ENCODE data around the gene TUSC2. TPM values are rescaled to one million over a fixed set of nuclear protein-coding genes. Genes with fewer than 3 reads are reported as not detected.
A peak's percentile ranks its signal among the peaks of the same experiment; 100 is the strongest.

TUSC2 gene
- total and polyA plus RNA-seq, 2 of the 8 experiments (the other 6 are each of a cell fraction or from before 2014, with no cell fraction given) = 33.3 to 65.4 TPM

GRCh38 chr3:50373146-50374051 lies 45.4 kb upstream of the TUSC2 start:
- Histone ChIP-seq H4K20me1 (replicated peaks in 1 of 2; ENCODE audit: control insufficient read depth in 1 of 2, insufficient read depth in 2 of 2, low read length in 2 of 2) (peaks cover 0 to 2% of the 10 kb centered on the region in 2 experiments), H3K56ac (replicated peaks; ENCODE audit: insufficient read length, low read depth, low read length) (peak overlapping the region; percentile 25), H3K27ac (ENCODE audit: low read depth, low read length) (no peak overlapping the region), H2BK20ac (ENCODE audit: low read length) (0 out of 2 replicates have a peak overlapping the region, but pooled peaks have one; percentile 61), H3K4ac (replicated peaks; ENCODE audit: insufficient read length, low read depth, low read length) (no peak overlapping the region), H3K9ac (replicated peaks in 1 of 4; ENCODE audit: extremely low read depth in 1 of 4, low read depth in 3 of 4, low read length in 3 of 4) (no peak overlapping the region), H3K14ac (ENCODE audit: insufficient read length) (no peak overlapping the region), H3K36me3 (ENCODE audit: control insufficient read depth in 2 of 4, insufficient read depth in 4 of 4, low read length in 3 of 4) (no peaks in the 10 kb centered on the region), H4K5ac (ENCODE audit: insufficient read length, low read depth, low read length) (no peak overlapping the region), H3K79me1 (ENCODE audit: low read depth, low read length) (0 out of 2 replicates have a peak, but pooled peaks cover under 1% of the 10 kb centered on the region), H2BK120ac (replicated peaks; ENCODE audit: low read depth, low read length) (peak overlapping the region; percentile 28), H3K23me2 (ENCODE audit: low read depth, low read length) (0 out of 2 replicates have a peak, but pooled peaks cover 2% of the 10 kb centered on the region), H3K18ac (ENCODE audit: extremely low read depth, low read length) (no peak overlapping the region; the same call in 1 of the 2 replicates), H3K79me2 (ENCODE audit: control insufficient read depth in 1 of 2, insufficient read depth in 2 of 2, low read length in 2 of 2) (no peaks in the 10 kb centered on the region), H2AFZ (ENCODE audit: low read length) (no peak overlapping the region), H2BK15ac (ENCODE audit: low read length) (peak overlapping the region; percentile 61; the same call in 1 of the 2 replicates), H2BK5ac (ENCODE audit: low read depth, low read length) (peak overlapping the region; percentile 87; the same call in 1 of the 2 replicates), H2BK12ac (ENCODE audit: low read depth, low read length) (peak overlapping the region; percentile 98), H4K91ac (replicated peaks; ENCODE audit: insufficient read length, low read length) (peak overlapping the region; percentile 72), H2AK5ac (ENCODE audit: low read depth, low read length) (no peak overlapping the region), H3K4me2 (ENCODE audit: insufficient read depth in 1 of 2, low read depth in 2 of 2, low read length in 2 of 2) (no peak overlapping the region; a peak in 2 of 4 replicates), H4K8ac (ENCODE audit: extremely low read depth, insufficient read depth, low read length) (no peak overlapping the region), H3K4me3 (ENCODE audit: extremely low read depth in 1 of 4, insufficient read depth in 2 of 4, low read depth in 3 of 4, low read length in 4 of 4) (0 out of 8 replicates have a peak overlapping the region, but pooled peaks of 1 of the 4 experiments have one; percentile 6), H3K4me1 (replicated peaks in 1 of 4; ENCODE audit: control insufficient read depth in 3 of 4, insufficient read depth in 4 of 4, low read length in 3 of 4) (peaks cover 0 to 32% (median 22%) of the 10 kb centered on the region in 4 experiments; a peak in 6 of 7 replicates), H3K27me3 (replicated peaks in 1 of 4; ENCODE audit: control insufficient read depth in 3 of 4, extremely low read depth in 1 of 4, insufficient read depth in 3 of 4, low read length in 3 of 4) (no peaks in the 10 kb centered on the region; a peak in 2 of 7 replicates), H3K9me3 (ENCODE audit: insufficient read depth in 2 of 2, low read depth in 1 of 2, low read length in 1 of 2) (no peaks in the 10 kb centered on the region), H3K23ac (ENCODE audit: insufficient read length) (no peak overlapping the region)
- 55% methylated on average over 8 of the region's 12 CpGs; no CpG with 5 or more reads in 1 of the 2 experiments for WGBS, 2 experiments (ENCODE audit: extremely low coverage in 1 of 2, insufficient coverage in 1 of 2, insufficient read length in 1 of 2, insufficient replicate concordance in 2 of 2, low coverage in 1 of 2, low lambda C conversion rate in 2 of 2, missing lambda C conversion rate in 1 of 2)
- no peak for TF ChIP-seq POU5F1 (IDR thresholded peaks at IDR 0.05; ENCODE audit: low read depth, low read length)
- peak; percentile 56; the same call in 1 of the 2 replicates for TF ChIP-seq EGR1 (IDR thresholded peaks at IDR 0.05; ENCODE audit: borderline replicate concordance, low read depth, low read length)
- no peak for TF ChIP-seq E2F6 (IDR thresholded peaks at IDR 0.05)
- TF ChIP-seq NANOG (IDR thresholded peaks at IDR 0.05; ENCODE audit: insufficient read depth, low read depth, low read length, poor library complexity, severe bottlenecking) = no peak
- CTCF ChIA-PET (ENCODE audit: partially characterized antibody) = interaction anchor here (1.1 to 1.2 kb wide), 2 partner anchors 177 to 191 kb away, joined by 3 to 4 read pairs; no protein-coding TSS in a partner anchor
- POLR2A ChIA-PET (ENCODE audit: partially characterized antibody) = interaction anchor here (0.7 to 1.2 kb wide), 4 partner anchors 23 to 196 kb away, joined by 3 to 4 read pairs (median 3); partner anchors contain the start of gene HEMK1
- FAIRE-seq (peak; percentile 45), DNase-seq (ENCODE audit: low read depth in 1 of 2, low spot score in 2 of 2) (no peak)
